SK-N-SH (cell line): ENCODE results near the gene SVIL.

Experiments
- CTCF ChIP-seq: fragments of 200-600 bp; sonication (generic); IDR thresholded peaks from 2 replicates; pipeline ENCODE4 v1.6.1; 2017; ENCODE audit warnings: antibody characterized with exemption, mild to moderate bottlenecking, moderate library complexity
- RCOR1 ChIP-seq: fragments of 150-350 bp; IDR thresholded peaks from 2 replicates; pipeline ENCODE4 v1.6.1; 2017; ENCODE audit warnings: antibody characterized with exemption, low read length
- TEAD4 ChIP-seq: IDR thresholded peaks from 2 replicates; pipeline ENCODE4 v1.4.0; 2012; ENCODE audit warnings: mild to moderate bottlenecking, borderline replicate concordance; ENCODE audit not compliant: insufficient read depth

GRCh38 chr10:29491918-29492317 lies 142.9 kb downstream of the SVIL start:
- no peak for TF ChIP-seq RCOR1
- TF ChIP-seq TEAD4: no peak
- TF ChIP-seq CTCF: no peak
